CD4-positive, alpha-beta T cell treated with Interleukin-1 beta for 1 hour (primary cell): ENCODE results near the gene SLC29A2.
"Not testable (repeated sequence)": the region's sequence is repeated elsewhere in the genome, so short reads cannot be mapped to it uniquely, and the experiment has no call there.

Experiments used
- DNase-seq, 2 donors: peaks; one replicate each; pipeline ENCODE4 v3.0.0-alpha.2; 2020 to 2022

Gene SLC29A2

DNA sequence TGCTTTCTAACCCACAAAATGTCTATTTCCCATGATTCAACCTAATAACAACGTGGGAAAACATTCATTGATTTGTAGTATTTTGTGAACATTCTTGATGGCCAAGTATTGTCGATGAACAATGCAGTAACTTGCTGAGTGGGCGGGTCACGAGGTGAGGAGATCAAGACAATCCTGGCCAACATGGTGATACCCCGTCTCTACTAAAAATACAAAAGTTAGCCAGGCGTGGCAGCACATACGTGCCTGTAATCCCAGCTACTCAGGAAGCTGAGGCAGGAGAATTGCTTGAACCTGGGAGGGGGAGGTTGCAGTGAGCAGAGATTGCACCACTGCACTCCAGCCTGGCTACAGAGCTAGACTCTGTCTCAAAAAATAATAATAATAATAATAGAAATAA lies 8.7 kb upstream of the SLC29A2 start:
- DNase-seq: not testable (repeated sequence)

DNA sequence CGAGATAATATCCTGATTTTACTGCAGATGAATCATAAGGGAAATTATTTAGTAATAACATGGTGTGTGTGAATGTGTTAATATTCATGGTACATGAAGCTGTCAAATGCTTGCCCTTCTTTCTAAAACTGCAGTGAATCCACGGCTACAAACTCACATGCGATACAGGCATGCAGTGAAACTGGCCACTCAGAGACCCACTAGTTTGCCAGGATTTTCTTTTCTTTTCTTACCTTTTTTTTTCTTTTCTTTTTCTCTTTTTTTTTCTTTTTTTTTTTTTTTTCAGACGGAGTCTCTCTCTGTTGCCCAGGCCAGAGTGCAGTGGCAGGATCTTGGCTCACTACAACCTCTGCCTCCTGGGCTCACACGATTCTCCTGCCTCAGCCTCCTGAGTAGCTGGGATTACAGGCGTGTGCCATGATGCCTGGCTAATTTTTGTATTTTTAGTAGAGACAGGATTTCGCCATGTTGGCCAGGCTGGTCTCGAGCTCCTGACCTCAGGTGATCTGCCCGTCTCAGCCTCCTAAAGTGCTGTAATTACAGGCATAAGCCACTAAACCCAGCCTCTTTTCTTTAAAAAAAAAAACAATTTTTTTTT lies 2.2 kb upstream of the SLC29A2 start:
- not testable (repeated sequence) for DNase-seq

DNA sequence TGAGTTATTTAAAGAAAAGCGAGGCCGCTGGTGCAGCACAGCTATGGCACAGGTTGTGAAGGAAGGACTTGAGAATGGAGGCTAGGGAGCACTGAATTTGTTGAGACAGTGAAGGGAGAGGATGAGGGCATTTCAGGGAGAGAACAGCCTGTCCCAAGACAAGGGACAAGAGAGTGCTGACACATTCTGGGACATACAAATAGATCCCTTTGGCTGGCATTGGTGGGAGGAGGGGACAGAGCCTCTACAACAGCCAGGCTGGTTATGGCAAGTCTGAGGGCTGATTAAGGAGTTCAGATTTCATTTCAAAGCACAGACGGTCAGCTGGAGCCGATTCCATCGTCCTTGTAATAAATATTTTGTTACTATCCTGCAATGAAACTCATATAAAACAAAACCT lies 1.7 kb upstream of the SLC29A2 start:
- DNase-seq: no peak

DNA sequence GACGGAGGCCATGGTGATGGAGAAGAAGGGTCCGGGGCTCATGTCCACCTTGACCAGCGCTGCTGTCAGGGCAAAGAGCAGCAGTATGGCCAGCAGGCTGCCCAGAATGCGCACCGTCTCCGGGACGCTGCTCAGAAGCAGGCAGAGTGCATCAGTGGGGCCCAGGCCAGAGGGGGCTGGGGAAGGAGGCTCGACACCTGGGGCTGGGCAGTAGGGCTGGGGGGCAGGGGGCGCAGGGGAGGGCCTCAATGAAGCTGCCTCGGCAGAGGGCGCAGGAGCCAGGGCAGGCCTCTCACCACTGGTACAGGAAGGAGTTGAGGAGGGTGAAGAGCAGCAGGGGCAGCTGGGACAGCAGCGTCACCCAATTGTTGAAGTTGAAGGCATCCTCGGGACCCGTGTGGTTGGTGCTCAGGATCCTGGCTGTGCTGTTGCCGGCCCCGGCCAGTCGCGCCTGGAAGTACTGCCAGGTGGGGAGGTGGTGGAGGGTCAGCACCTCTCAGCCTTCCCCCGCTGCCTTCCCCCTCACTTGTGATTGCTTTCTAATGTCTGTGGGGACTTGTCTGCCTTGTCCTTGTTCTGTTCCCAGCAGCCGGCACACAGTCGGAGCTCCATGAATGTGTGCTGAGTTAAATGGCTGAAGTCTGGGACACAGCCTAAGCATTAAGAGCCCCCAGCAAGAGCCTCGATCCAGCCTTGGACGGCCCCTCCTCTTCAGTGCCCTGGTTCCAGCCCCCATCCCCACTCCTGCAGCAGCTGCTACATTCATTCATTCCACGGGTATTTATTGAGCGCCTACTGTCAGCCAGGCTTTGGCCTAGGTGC lies 2.3 kb downstream of the SLC29A2 start:
- DNase-seq: no peak

DNA sequence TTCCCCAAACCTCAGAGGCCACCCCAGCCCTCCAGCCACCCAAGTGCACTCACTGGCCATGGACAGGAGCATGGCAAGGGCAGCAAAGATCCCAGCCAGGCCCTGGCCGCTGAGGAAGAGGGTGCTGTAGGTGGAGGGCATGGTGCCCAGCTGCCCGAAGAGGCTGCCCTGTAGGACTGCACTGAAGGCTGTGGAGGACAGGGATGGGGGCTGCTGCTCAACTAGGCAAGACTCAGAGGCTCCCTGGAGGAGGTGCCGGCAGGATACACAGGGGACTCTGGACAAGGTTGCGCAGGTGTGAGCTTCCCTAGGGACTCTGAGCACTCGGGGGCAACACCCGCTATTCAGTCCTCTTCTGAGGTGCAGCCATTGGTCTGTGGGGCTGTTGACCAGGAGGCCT lies 3.1 kb downstream of the SLC29A2 start:
- DNase-seq: no peak

DNA sequence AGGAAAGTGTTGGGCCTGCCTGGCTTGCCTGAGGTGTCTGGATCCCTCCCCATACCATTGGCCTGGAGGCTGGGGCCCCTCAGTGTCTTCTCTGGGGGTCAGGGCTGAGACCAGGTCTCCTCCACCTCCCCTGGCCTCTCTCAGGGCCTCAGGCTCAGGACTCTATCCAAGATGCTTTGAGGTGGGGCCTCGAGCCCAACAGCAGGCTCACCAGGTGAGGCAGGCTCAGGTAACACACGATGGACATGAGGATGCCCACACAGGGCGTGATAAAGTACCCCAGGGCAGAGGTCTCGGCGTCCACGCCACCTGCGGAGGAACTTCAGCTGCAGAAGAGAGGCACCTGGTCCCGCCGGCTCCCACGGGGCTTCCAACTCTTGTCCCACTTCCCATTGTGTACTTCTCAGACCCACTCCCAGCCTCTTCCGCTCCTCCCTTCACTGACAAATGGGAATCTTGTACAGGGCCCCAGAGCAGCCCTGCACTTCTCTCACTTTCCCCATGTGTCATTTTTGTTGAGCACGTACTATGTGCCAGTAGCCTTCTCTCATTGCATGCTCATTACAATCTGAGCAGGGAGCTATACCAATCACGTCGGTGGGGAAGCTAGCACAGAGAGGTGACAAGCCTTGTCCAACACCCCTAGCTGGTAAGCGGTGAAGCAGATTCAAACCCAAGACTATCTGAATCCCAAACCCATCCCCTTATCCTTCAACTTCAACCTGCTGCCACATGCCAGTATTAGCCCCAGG lies 3.8 kb downstream of the SLC29A2 start:
- DNase-seq: no peak

DNA sequence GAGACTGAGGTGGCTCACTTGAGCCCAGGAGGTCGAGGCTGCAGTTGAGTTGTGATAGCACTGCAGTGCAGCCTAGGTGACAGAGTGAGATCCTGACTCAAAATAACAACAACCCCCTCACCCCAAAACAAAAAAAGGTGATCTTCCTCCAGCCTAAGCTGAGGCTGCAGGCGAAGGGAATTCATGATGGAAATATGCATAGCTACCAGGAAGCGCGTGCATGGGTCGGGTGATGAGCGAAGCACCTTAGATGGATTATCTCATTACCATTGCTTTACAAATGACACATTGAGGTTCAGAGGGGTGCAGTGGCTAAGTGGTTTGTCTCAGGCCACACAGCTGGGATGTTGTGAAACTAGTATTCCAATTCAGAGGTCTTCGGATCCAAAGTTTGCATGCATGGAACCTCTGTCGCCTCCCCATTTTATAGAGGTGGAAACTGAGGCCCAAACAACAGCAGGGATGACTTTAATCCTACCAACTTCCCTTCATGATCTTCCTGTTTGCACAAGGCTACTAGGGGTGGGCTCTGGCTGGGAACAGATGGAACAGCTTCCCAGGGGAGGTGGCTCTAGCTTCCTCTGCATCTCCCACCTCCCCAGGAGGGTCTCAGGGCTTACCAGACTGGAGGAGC lies 4.6 kb downstream of the SLC29A2 start:
- DNase-seq: no peak

DNA sequence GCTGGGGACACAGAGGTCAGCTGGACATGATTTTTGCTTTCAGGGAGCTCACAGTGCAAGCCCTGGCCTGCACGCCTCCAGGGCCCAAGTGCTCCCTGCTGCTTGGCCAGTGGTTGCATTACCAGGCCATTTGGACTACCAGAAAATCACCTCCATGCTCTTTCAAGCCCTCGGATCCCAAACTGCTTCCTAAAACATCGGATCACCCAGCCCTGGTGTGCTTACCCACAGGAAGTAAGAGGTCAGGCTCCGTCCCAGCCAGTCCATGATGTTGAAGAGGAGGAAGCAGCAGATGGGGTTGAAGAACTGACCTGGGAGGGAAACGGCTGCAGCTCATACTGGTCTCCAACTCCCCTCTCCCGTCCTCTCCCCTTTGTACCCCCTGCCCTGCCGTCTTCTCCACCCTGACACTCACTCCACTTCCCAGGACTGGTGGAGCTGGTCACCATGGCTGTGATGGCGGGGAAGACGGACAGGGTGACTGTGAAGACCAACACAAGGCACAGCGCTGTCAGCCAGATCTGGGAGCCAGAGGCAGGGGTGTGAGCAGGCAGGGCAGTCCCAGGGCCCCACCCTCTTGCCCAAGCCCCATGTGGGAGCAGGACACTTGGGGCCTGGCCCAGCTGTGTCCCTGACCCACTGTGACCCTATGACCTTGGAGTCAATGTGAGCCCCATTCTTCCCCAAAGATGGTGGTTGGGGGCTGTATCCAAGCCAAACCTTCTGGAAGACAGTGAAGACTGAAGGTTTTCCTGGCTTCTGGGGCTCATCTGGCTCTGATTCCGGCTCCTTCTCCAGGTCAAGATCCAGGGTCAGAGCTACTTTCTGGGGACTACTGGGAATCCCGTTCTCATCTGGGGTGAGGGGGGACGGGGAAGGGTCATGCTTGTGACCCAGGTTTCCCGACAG lies 5.6 kb downstream of the SLC29A2 start:
- DNase-seq: no peak

DNA sequence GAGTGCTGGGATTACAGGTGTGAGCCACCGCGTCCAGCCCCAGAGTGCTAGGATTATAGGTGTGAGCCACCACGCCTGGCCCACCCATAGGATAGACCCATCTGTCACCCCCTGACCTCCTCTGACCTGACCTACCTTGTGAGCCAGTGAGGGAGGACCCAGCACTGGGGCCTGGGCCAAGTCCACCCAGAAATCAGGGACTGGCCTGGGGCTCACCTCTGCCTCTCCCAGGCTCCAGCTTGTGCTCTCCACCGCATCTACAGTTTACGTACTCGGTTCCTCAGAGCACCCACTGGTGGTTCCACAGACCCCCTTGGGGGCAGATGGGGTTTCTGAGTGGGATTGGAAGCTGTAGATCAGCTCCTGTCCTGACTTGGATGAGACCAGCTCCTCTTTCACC lies 6.4 kb downstream of the SLC29A2 start:
- DNase-seq: no peak

DNA sequence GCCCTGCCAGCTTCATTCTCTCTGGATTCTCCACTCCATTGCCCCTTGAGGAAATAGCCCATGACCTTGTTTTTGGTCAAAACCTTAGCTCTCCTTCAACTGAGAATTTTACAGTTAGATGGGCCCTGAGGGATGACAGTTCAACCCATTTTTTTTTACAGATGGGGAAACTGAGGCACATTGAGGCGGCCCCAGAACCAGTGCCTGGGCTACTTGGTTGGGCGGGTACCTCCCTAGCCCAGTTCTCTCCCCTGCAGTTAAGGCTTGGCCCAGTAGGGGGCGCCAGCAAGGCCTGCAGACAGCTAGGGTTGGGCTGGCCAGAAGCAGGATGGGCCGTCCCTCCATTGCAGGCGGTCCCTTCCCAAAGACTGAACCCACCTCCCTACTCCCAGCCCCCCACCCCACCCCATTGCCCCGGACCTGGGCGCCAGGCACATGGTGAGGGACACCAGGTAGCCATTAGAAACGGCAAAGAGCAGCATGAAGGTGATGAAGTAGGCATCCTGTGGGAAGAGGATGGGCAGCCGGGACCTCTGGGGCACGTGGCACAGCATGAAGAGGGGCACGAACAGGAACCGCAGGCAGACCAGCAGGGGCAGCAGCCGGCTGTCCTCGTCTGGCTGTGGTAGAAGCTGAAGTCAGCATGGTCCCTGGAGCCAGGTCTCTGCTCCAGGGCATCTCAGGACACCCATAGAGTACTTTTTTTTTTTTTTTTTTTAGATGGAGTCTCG lies 7.6 kb downstream of the SLC29A2 start:
- peak; percentile 60 to 69 for DNase-seq

DNA sequence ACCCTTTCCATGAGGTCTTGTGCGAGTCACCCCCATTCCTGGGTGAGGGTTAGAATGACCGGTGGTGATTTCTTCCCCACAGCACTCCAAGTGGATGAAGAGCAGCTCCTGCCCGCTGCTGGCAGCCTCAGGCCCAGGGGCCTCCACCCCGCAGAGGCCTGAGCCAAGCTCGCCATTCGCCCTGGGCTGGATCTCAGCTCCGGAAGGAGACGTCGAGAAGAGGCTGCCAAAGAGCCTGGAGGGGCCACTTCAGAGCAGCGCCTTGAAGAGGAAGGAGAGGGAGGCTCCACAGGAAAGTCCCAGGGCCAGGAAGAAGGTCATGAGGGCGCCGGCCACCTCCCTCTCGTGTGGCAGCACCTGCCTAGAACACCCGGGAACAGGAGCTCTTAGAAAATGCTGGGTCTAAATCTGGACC lies 8.4 kb downstream of the SLC29A2 start:
- DNase-seq: no peak

DNA sequence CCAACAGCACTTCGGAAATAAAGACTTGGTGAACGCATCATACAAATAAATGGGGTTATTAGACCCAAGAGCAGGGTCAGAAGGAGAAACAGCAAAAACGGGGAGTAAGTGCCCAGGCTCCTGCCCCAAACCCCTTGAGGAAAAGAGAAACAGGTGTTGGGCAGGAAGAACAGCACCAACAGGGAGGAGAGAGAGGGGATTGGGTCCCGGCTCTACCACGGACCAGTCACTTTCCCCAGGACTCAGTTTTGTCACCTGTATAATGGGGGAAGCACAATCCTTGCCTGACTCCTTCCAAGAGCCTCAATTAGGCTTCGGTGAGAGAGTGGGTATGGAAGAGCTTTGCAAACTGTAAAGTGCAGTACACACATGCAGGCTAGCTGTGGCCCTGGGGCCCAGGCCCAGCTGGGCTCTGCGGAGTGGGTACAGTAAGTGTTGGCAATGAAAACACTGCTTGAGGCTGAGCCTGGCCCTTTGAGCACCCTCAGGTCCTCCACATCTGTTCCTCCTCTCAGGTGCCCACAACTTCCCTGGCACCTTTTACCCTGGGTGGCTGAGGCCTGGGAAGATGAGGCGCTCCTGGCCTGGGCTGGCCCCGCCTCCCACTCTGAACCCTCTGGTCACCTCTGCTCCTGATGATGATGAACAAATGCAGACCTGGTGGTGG lies 8.9 kb downstream of the SLC29A2 start:
- DNase-seq: no peak

DNA sequence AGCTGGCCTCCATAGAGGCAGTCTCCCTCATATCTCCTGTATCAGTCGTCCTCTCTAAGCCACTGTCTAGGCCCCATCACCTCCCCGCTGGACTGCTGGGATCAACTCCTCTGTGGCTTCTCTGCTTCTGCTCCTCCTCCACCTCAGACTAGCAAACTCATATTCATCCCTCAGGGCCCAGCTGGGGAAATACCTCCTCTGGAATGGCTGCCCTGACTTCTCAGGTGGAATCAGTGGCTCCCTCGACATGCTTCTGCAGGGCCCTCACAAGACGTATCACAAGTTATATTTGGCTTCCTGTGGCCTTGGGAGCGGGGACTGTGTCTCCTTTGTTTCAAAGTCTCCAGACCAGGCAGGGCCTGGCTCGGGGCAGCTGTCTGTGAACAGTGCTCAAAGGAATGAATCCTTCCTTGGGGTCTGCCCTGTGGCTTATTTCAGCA lies 10.0 kb downstream of the SLC29A2 start:
- DNase-seq: no peak

DNA sequence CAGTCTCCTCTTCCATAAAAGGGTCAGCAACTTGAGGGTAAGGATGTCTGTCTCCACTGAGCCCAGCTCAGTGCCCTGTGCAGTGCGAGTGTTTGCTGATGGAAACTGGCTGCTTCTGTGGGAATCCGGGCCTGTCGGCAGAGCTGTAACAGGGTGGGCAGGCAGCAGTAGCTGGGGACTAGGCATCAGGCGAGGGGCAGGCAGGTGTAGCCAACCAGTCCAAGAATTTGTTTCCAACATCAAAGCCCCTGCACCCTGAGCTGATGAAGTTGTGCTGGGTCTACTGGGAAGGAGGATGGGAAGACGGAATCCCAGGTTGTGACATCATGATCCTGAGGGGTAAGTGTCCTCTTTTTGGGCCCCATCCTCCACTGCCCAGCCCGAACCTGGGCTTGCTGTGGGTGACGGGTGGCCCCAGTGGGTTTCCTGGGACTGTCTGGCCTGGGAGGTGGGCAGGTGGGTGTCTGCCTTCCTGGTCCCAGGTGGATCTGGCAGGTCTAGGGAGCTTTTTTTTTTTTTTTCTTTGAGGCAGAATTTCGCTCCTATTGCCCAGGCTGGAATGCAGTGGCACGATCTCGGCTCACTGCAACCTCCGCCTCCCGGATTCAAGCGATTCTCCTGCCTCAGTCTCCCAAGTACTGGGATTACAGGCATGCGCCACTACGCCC lies 11.0 kb downstream of the SLC29A2 start:
- DNase-seq: no peak

DNA sequence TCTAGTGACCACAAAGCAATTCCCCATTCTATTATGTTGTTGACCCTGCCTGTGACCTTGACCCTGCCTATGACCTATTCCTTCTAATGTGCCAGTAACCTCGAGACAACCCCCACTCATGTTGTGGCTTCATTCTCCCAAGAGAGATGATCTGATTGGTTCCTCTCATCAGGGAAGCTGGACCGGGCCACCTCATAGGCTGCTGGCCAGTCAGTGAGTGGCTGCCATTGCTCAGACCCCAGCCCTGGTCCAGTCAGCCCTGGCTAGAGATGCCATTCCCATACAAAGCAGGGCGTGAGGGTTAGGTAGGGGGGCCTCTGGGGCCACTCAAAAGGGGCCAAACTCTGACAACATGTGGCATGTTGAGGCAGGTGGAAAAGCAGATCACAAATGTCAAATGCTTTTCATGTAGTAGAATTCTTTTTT lies 11.9 kb downstream of the SLC29A2 start:
- DNase-seq: no peak

DNA sequence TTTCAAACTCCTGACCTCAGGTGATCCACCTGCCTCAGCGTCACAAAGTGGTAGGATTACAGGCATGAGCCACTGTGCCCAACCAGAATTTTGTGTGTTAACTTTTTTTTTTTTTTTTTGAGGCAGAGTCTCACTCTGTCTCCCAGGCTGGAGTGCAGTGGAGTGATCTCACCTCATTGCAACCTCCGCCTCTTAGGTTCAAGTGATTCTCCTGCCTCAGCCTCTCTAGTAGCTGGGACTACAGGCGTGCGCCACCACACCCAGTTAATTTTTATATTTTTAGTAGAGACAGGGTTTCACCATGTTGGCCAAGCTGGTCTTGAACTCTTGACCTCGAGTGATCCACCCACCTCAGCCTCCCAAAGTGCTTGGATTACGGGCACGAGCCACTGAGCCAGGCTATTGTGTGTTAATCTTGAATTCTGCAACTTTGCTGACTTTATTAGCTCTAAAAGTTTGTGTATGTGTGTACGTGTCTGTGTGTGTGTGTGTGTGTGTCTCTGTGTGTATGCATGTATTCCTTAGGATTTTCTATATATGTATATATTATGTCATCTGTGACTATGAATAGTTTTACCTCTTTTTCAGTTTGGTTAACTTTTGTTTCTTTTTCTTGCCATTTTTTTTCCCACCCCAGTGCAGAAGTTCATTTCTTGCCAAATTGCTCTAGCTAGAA lies 20.9 kb downstream of the SLC29A2 start:
- DNase-seq: not testable (repeated sequence)

DNA sequence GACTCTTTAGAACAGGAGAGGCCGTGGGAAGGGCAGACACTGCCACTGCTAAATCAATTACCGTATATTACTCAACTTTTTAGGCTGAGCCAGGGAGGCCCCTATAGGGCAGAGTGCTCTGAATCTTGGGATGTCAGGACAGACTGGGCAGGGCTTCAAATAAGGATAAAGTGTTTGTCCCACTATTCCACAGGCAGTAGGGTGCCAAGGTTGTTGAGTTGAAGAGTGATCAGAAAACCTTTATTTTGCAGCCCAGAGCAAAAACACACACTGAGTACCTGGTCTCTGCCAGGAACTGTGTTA lies 22.5 kb downstream of the SLC29A2 start:
- no peak for DNase-seq

DNA sequence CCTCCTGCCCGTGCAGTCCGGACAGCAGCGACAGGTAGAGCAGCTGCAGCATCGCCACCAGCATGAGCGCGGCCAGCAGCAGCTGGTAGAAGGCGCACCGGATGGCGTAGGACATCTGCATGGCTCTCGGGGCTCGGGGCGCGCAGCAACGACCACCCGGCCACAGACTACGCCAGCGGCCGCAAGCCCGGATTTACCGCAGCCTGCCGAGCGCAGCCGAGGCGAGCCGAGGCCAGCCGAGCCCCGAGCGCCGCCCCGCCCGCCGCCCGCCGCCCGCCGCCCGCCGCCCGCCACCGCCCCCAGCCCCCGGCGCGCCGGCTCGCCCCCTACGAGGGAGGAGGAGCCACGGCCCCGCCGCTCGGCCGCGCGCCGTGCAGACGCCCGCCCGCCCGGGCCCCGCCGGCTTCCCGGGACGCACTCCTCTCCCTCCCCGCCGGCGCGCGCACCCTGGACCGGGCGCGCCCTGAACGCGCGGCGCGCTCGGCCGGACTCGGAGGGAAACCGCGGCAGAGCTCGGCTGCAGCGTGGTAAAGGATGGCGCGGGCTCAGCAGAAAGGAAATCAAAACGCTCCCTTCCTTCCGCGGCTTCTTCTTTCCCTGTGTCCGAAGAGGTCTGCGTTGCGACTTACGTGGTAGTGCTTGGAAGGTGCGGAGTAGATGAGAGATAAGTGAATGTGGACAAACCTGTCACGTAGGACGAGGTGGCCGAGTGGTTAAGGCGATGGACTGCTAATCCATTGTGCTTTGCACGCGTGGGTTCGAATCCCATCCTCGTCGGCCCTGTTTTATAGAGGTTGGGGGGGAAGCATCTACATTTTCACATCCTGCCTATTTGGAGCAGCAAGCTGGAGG lies 23.9 kb downstream of the SLC29A2 start, which contains the start of gene B4GAT1:
Gene B4GAT1 (minus strand): TSS at position 205 of the 852 bp plus-strand sequence. CDS start 84 bp downstream, at position 121.
- DNase-seq: peak; percentile 87
